Measurements from ENCODE around the gene TJAP1.

Gene TJAP1

DNA sequence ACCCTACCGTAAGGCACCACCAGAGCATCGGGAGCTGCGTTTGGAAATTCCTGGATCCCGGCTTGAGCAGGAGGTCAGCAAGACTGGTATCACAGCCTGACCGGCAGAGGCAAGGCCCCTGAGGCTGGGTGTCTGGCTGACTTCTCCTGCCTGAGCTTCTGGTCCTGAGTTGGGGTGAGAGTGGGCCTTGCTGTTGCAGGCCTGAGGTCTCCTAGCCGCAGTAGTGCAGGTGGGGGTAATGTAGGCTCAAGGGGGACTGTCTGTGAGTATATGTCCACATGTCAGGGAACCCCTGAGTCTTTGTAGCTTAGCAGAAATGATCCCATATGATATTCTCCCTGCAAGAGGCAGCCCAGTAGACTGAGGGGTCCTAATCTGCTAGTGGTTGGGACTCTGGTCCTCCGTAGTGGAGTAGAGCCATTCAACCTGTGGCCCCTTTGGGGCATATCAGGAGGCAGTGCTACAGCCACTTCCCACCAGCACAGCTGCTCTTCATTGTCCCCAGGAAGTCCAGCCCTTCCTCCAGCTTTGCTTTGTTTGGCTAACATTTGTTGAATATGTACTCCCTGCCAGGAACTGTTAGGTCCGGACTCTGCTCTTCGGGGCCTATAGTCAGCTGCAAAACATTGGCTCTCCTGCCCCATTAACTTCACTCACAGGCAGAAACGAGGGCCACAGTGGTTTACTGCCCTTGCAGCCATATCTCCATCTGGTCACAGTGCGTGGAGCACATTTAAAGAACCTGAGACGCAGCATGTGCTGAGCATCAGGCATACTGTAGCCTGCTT lies 21.9 kb downstream of the TJAP1 start:
- H3K9ac ChIP-seq (ENCODE audit: low read length): no peak overlapping the region
- no peak overlapping the region for H3K4me3 ChIP-seq (ENCODE audit: low read length)
- H3K9me3 ChIP-seq (ENCODE audit: control insufficient read depth, low read length): no peaks in the 10 kb centered on the region
- no peaks in the 10 kb centered on the region for H3K27me3 ChIP-seq (ENCODE audit: control insufficient read depth, insufficient read depth, low read length)
- peaks cover 23% of the 10 kb centered on the region for H3K4me1 ChIP-seq (ENCODE audit: control insufficient read depth, insufficient read depth, low read length)
- H3K36me3 ChIP-seq (ENCODE audit: control insufficient read depth, insufficient read depth, low read length): peaks cover 42% of the 10 kb centered on the region

DNA sequence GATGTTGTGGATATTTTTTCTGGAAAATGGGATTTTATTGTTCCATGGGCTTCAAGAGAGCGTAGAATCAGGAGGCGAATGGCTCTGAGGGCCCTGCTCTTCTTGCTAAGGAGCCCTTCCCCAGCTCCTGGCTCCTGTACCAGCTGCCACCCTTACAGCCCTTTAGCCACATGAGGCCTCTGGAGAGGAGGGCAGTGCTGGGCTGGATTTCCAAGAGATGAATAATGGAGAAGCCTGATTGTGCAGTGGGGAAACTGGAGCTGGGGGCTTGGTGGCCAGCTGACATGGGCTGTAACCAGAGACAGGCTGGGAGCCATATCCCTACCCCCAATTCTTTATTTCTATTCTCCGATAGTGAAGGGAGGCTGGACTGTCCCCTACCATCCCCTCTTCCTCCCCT lies 23.6 kb downstream of the TJAP1 start:
- Histone ChIP-seq H3K4me1 (ENCODE audit: control insufficient read depth, insufficient read depth, low read length) (peaks cover 6% of the 10 kb centered on the region), H3K36me3 (ENCODE audit: control insufficient read depth, insufficient read depth, low read length) (peaks cover 46% of the 10 kb centered on the region), H3K4me3 (ENCODE audit: low read length) (no peak overlapping the region), H3K9me3 (ENCODE audit: control insufficient read depth, low read length) (no peaks in the 10 kb centered on the region), H3K27me3 (ENCODE audit: control insufficient read depth, insufficient read depth, low read length) (no peaks in the 10 kb centered on the region), H3K9ac (ENCODE audit: low read length) (no peak overlapping the region)

DNA sequence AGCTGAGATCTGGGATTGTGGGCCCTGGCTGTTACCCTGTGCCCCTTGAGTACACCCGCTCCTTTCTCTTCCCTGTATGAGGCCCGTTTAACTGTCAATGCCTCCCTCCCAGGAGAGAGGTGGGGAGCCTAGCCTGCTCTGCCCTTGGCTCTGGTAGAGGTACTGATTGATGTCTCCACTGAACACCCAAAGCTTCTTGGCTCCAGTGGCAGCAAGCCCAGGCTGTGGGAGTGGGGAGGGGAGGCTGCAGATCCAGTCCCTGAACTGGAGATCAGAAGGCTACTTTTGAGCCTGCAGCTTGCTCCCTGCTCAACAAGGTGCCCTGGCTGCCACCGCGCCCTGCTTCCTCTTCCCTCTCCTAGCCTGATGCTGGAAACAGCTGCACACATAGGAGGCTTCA lies 25.3 kb downstream of the TJAP1 start:
- peaks cover 42% of the 10 kb centered on the region for H3K36me3 ChIP-seq (ENCODE audit: control insufficient read depth, insufficient read depth, low read length)
- no peaks in the 10 kb centered on the region for H3K27me3 ChIP-seq (ENCODE audit: control insufficient read depth, insufficient read depth, low read length)
- H3K4me1 ChIP-seq (ENCODE audit: control insufficient read depth, insufficient read depth, low read length): no peaks in the 10 kb centered on the region
- no peaks in the 10 kb centered on the region for H3K9me3 ChIP-seq (ENCODE audit: control insufficient read depth, low read length)
- no peak overlapping the region for H3K4me3 ChIP-seq (ENCODE audit: low read length)
- H3K9ac ChIP-seq (ENCODE audit: low read length): no peak overlapping the region

GRCh38 chr6:43503443-43503842 lies 26.1 kb downstream of the TJAP1 start:
- Histone ChIP-seq H3K27me3 (ENCODE audit: control insufficient read depth, insufficient read depth, low read length) (peaks cover 7% of the 10 kb centered on the region), H3K9ac (ENCODE audit: low read length) (no peak overlapping the region), H3K4me1 (ENCODE audit: control insufficient read depth, insufficient read depth, low read length) (no peaks in the 10 kb centered on the region), H3K36me3 (ENCODE audit: control insufficient read depth, insufficient read depth, low read length) (peaks cover 37% of the 10 kb centered on the region), H3K4me3 (ENCODE audit: low read length) (no peak overlapping the region), H3K9me3 (ENCODE audit: control insufficient read depth, low read length) (no peaks in the 10 kb centered on the region)

DNA sequence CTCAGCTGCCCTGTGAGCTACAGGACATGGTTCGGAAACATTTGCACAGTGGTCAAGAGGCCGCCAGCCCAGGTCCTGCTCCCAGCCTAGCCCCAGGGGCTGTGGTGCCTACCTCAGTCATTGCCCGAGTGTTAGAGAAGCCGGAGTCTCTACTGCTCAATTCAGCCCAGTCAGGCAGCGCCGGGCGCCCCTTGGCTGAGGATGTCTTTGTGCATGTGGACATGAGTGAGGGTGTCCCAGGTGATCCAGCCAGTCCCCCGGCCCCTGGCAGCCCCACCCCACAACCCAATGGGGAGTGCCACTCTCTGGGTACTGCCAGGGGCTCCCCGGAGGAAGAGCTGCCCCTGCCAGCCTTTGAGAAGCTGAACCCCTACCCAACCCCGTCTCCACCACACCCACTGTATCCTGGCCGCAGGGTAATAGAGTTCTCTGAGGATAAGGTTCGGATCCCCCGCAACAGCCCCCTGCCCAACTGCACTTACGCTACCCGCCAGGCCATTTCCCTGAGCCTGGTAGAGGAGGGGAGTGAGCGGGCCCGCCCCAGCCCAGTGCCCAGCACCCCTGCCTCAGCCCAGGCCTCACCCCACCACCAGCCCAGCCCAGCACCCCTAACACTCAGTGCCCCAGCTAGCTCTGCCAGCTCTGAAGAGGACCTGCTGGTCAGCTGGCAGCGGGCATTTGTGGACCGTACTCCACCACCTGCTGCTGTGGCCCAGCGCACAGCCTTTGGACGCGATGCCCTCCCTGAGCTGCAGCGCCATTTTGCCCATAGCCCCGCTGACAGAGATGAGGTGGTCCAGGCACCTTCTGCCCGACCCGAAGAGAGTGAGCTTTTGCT lies 27.6 kb downstream of the TJAP1 start:
- H3K27me3 ChIP-seq (ENCODE audit: control insufficient read depth, insufficient read depth, low read length): peaks cover 15% of the 10 kb centered on the region
- H3K36me3 ChIP-seq (ENCODE audit: control insufficient read depth, insufficient read depth, low read length): peaks cover 27% of the 10 kb centered on the region
- no peak overlapping the region for H3K4me3 ChIP-seq (ENCODE audit: low read length)
- H3K9ac ChIP-seq (ENCODE audit: low read length): no peak overlapping the region
- peaks cover 4% of the 10 kb centered on the region for H3K4me1 ChIP-seq (ENCODE audit: control insufficient read depth, insufficient read depth, low read length)
- no peaks in the 10 kb centered on the region for H3K9me3 ChIP-seq (ENCODE audit: control insufficient read depth, low read length)

DNA sequence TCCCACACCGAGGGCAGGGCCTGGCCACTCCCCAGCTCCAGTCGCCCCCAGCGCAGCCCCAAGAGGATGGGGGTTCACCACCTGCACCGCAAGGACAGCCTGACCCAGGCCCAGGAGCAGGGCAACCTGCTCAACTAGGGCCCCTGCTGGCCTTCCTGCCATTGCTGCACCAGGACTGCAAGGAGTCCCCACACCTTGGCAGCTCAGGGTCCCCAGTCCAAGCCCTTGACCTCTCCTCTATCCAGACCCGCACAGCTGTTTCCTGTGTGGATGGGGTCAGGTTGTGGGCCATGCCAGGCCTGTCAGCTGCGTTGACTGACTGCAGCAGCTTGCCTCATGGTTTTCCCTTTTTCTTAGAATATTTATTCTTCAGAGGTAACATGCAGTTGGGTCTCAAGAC lies 28.3 kb downstream of the TJAP1 start:
- Histone ChIP-seq H3K9me3 (ENCODE audit: control insufficient read depth, low read length) (no peaks in the 10 kb centered on the region), H3K9ac (ENCODE audit: low read length) (no peak overlapping the region), H3K4me3 (ENCODE audit: low read length) (no peak overlapping the region), H3K4me1 (ENCODE audit: control insufficient read depth, insufficient read depth, low read length) (peaks cover 8% of the 10 kb centered on the region), H3K27me3 (ENCODE audit: control insufficient read depth, insufficient read depth, low read length) (peaks cover 15% of the 10 kb centered on the region), H3K36me3 (ENCODE audit: control insufficient read depth, insufficient read depth, low read length) (peaks cover 20% of the 10 kb centered on the region)

DNA sequence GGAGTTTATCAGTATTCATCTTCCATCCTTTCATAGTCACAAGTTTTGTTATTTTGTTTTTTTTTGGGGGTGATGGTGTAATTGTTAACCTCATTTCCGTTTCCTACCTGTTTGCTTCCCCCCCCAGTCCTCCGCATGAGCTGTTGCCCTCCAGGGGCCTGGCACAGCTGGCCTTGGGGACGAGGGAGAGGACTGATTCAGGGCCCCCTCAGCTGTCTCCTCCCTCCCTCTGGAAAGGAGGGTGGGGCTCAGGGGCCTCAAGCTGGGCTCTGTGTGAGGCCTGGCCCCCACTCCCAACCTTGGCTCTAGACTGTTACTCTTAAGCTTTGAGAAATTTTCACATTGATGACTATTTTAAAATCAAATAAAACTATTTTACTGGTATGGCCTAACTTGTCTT lies 28.8 kb downstream of the TJAP1 start:
- Histone ChIP-seq H3K27me3 (ENCODE audit: control insufficient read depth, insufficient read depth, low read length) (peaks cover 15% of the 10 kb centered on the region), H3K36me3 (ENCODE audit: control insufficient read depth, insufficient read depth, low read length) (peaks cover 15% of the 10 kb centered on the region), H3K9me3 (ENCODE audit: control insufficient read depth, low read length) (no peaks in the 10 kb centered on the region), H3K9ac (ENCODE audit: low read length) (no peak overlapping the region), H3K4me3 (ENCODE audit: low read length) (no peak overlapping the region), H3K4me1 (ENCODE audit: control insufficient read depth, insufficient read depth, low read length) (peaks cover 13% of the 10 kb centered on the region)

GRCh38 chr6:43506667-43507471 lies 29.5 kb downstream of the TJAP1 start:
- Histone ChIP-seq H3K4me1 (ENCODE audit: control insufficient read depth, insufficient read depth, low read length) (peaks cover 16% of the 10 kb centered on the region), H3K4me3 (ENCODE audit: low read length) (no peak overlapping the region), H3K9me3 (ENCODE audit: control insufficient read depth, low read length) (no peaks in the 10 kb centered on the region), H3K27me3 (ENCODE audit: control insufficient read depth, insufficient read depth, low read length) (peaks cover 15% of the 10 kb centered on the region), H3K9ac (ENCODE audit: low read length) (no peak overlapping the region), H3K36me3 (ENCODE audit: control insufficient read depth, insufficient read depth, low read length) (peaks cover 19% of the 10 kb centered on the region)

- Histone ChIP-seq H3K9ac (ENCODE audit: low read length) (no peak overlapping the region), H3K9me3 (ENCODE audit: control insufficient read depth, low read length) (no peaks in the 10 kb centered on the region), H3K27me3 (ENCODE audit: control insufficient read depth, insufficient read depth, low read length) (peaks cover 15% of the 10 kb centered on the region), H3K4me3 (ENCODE audit: low read length) (no peak overlapping the region), H3K36me3 (ENCODE audit: control insufficient read depth, insufficient read depth, low read length) (peaks cover 14% of the 10 kb centered on the region), H3K4me1 (ENCODE audit: control insufficient read depth, insufficient read depth, low read length) (peaks cover 16% of the 10 kb centered on the region)
These were observed 31.2 kb downstream of the TJAP1 start for GRCh38 chr6:43508481-43509141.

- H3K9me3 ChIP-seq (ENCODE audit: control insufficient read depth, low read length): no peaks in the 10 kb centered on the region
- peaks cover 15% of the 10 kb centered on the region for H3K27me3 ChIP-seq (ENCODE audit: control insufficient read depth, insufficient read depth, low read length)
- peaks cover 18% of the 10 kb centered on the region for H3K36me3 ChIP-seq (ENCODE audit: control insufficient read depth, insufficient read depth, low read length)
- H3K4me1 ChIP-seq (ENCODE audit: control insufficient read depth, insufficient read depth, low read length): peaks cover 19% of the 10 kb centered on the region
- H3K4me3 ChIP-seq (ENCODE audit: low read length): no peak overlapping the region
- H3K9ac ChIP-seq (ENCODE audit: low read length): no peak overlapping the region
These were observed 32.0 kb downstream of the TJAP1 start for GRCh38 chr6:43509142-43509983.

Data from mucosa of stomach (tissue), 1 donor.